ENCODE results near the gene MINPP1.

The MINPP1 gene

GRCh38 chr10:87546210-87546609 is 41.5 kb downstream of the MINPP1 start:
- no peak overlapping the region for H3K27ac ChIP-seq (ENCODE audit: low read depth, low read length)
- H3F3A ChIP-seq (ENCODE audit: control insufficient read depth, insufficient read depth): no peaks in the 10 kb centered on the region
- no peaks in the 10 kb centered on the region for H3K9me3 ChIP-seq (ENCODE audit: control insufficient read depth, insufficient read depth, low read length)
- no peak for TF ChIP-seq CTCF (IDR thresholded peaks at IDR 0.05; ENCODE audit: low read depth, low read length, poor library complexity, severe bottlenecking)
- H3K36me3 ChIP-seq (ENCODE audit: control insufficient read depth, low read length): no peaks in the 10 kb centered on the region
- no peak overlapping the region for H3K4me3 ChIP-seq (ENCODE audit: low read length)
- no peaks in the 10 kb centered on the region for H3K79me2 ChIP-seq (ENCODE audit: control insufficient read depth, low read length)
- H3K4me1 ChIP-seq (ENCODE audit: control insufficient read depth, low read length): no peaks in the 10 kb centered on the region
- H4K20me1 ChIP-seq (ENCODE audit: control insufficient read depth, insufficient read depth, low read depth, low read length): no peaks in the 10 kb centered on the region
- H3K27me3 ChIP-seq (ENCODE audit: control insufficient read depth, low read length): 0 out of 2 replicates have a peak, but pooled peaks cover 7% of the 10 kb centered on the region
- H3K4me2 ChIP-seq (ENCODE audit: low read length): no peak overlapping the region
- no peaks in the 10 kb centered on the region for H3K9me2 ChIP-seq (replicated peaks; ENCODE audit: control insufficient read depth, low read length)

- Histone ChIP-seq H3K4me2 (ENCODE audit: low read length) (no peak overlapping the region), H3K36me3 (ENCODE audit: control insufficient read depth, low read length) (no peaks in the 10 kb centered on the region), H3K4me1 (ENCODE audit: control insufficient read depth, low read length) (no peaks in the 10 kb centered on the region), H4K20me1 (ENCODE audit: control insufficient read depth, insufficient read depth, low read depth, low read length) (no peaks in the 10 kb centered on the region), H3K9me2 (replicated peaks; ENCODE audit: control insufficient read depth, low read length) (no peaks in the 10 kb centered on the region), H3K27ac (ENCODE audit: low read depth, low read length) (no peak overlapping the region), H3K79me2 (ENCODE audit: control insufficient read depth, low read length) (no peaks in the 10 kb centered on the region), H3K27me3 (ENCODE audit: control insufficient read depth, low read length) (0 out of 2 replicates have a peak, but pooled peaks cover 7% of the 10 kb centered on the region), H3K4me3 (ENCODE audit: low read length) (no peak overlapping the region), H3K9me3 (ENCODE audit: control insufficient read depth, insufficient read depth, low read length) (no peaks in the 10 kb centered on the region), H3F3A (ENCODE audit: control insufficient read depth, insufficient read depth) (no peaks in the 10 kb centered on the region)
- no peak for TF ChIP-seq CTCF (IDR thresholded peaks at IDR 0.05; ENCODE audit: low read depth, low read length, poor library complexity, severe bottlenecking)
- TF ChIP-seq EZH2phosphoT487 (IDR thresholded peaks at IDR 0.05; ENCODE audit: borderline replicate concordance, low read length): no peak
Observed at GRCh38 chr10:87546971-87547413, 42.3 kb downstream of the MINPP1 start.

- no peaks in the 10 kb centered on the region for H3K9me2 ChIP-seq (replicated peaks; ENCODE audit: control insufficient read depth, low read length)
- no peaks in the 10 kb centered on the region for H3K4me1 ChIP-seq (ENCODE audit: control insufficient read depth, low read length)
- TF ChIP-seq CTCF (IDR thresholded peaks at IDR 0.05; ENCODE audit: low read depth, low read length, poor library complexity, severe bottlenecking) (no peak), EZH2phosphoT487 (IDR thresholded peaks at IDR 0.05; ENCODE audit: borderline replicate concordance, low read length) (no peak)
- no peaks in the 10 kb centered on the region for H3K9me3 ChIP-seq (ENCODE audit: control insufficient read depth, insufficient read depth, low read length)
- H3F3A ChIP-seq (ENCODE audit: control insufficient read depth, insufficient read depth): no peaks in the 10 kb centered on the region
- H3K27me3 ChIP-seq (ENCODE audit: control insufficient read depth, low read length): 0 out of 2 replicates have a peak, but pooled peaks cover 7% of the 10 kb centered on the region
- no peak overlapping the region for H3K27ac ChIP-seq (ENCODE audit: low read depth, low read length)
- no peaks in the 10 kb centered on the region for H4K20me1 ChIP-seq (ENCODE audit: control insufficient read depth, insufficient read depth, low read depth, low read length)
- H3K4me2 ChIP-seq (ENCODE audit: low read length): no peak overlapping the region
- no peaks in the 10 kb centered on the region for H3K79me2 ChIP-seq (ENCODE audit: control insufficient read depth, low read length)
- H3K4me3 ChIP-seq (ENCODE audit: low read length): no peak overlapping the region
- no peaks in the 10 kb centered on the region for H3K36me3 ChIP-seq (ENCODE audit: control insufficient read depth, low read length)
Observed at GRCh38 chr10:87547734-87548311, 43.1 kb downstream of the MINPP1 start.
